ENCODE results near the gene FOCAD. TPM values are rescaled to one million over a fixed set of nuclear protein-coding genes. Genes with fewer than 3 reads are reported as not detected.

The FOCAD gene
- total RNA-seq, 2 experiments from 2014 or later = 13.8 to 18.5 TPM

GRCh38 chr9:20863945-20864344, 179.9 kb downstream of the FOCAD start:
- H2AFZ ChIP-seq (ENCODE audit: low read length) = no peak overlapping the region
- intact Hi-C loops (cut with micrococcal nuclease; ENCODE audit: unreplicated experiment) = no loop called here
- H3K27ac ChIP-seq (ENCODE audit: low read depth, low read length, poor library complexity, severe bottlenecking) = no peak overlapping the region
- no peak overlapping the region for H3K4me3 ChIP-seq (ENCODE audit: low read depth, low read length, poor library complexity, severe bottlenecking)
- peaks cover 6% of the 10 kb centered on the region; the same call in 1 of the 2 replicates for H4K20me1 ChIP-seq (ENCODE audit: insufficient read depth, low read length)
- no peak overlapping the region for H3K4me2 ChIP-seq (ENCODE audit: low read length)
- DNase-seq (ENCODE audit: low spot score) = no peak
- TF ChIP-seq, protein P1, sequence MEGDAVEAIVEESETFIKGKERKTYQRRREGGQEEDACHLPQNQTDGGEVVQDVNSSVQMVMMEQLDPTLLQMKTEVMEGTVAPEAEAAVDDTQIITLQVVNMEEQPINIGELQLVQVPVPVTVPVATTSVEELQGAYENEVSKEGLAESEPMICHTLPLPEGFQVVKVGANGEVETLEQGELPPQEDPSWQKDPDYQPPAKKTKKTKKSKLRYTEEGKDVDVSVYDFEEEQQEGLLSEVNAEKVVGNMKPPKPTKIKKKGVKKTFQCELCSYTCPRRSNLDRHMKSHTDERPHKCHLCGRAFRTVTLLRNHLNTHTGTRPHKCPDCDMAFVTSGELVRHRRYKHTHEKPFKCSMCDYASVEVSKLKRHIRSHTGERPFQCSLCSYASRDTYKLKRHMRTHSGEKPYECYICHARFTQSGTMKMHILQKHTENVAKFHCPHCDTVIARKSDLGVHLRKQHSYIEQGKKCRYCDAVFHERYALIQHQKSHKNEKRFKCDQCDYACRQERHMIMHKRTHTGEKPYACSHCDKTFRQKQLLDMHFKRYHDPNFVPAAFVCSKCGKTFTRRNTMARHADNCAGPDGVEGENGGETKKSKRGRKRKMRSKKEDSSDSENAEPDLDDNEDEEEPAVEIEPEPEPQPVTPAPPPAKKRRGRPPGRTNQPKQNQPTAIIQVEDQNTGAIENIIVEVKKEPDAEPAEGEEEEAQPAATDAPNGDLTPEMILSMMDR (conservative IDR thresholded peaks at IDR 0.05; ENCODE audit: low read length) = no peak
- TF ChIP-seq EZH2phosphoT487 (IDR thresholded peaks at IDR 0.05; ENCODE audit: borderline replicate concordance, low read depth, low read length) = no peak
- H3K79me2 ChIP-seq (ENCODE audit: insufficient read depth, low read depth, low read length) = no peaks in the 10 kb centered on the region
- BruUV-seq (replicated peaks) = no TSS peak
- no peaks in the 10 kb centered on the region for H3K9me3 ChIP-seq (ENCODE audit: low read length)
- no peaks in the 10 kb centered on the region for H3K36me3 ChIP-seq (ENCODE audit: insufficient read depth, low read length)
- H3K9me2 ChIP-seq (ENCODE audit: insufficient read depth, low read length) = no peaks in the 10 kb centered on the region; the same call in 1 of the 2 replicates
- no peaks in the 10 kb centered on the region for H3K4me1 ChIP-seq (ENCODE audit: insufficient read depth, low read length, poor library complexity, severe bottlenecking)
- ChIA-PET POLR2A (no interaction called here), CTCF (ENCODE audit: unreplicated experiment) (no interaction called here)

GRCh38 chr9:20865347-20865746, 181.3 kb downstream of the FOCAD start:
- POLR2A ChIA-PET = interaction anchor here (1.1 kb wide), 1 partner anchor 11 kb away, joined by 3 read pairs; no protein-coding TSS in a partner anchor

DNA sequence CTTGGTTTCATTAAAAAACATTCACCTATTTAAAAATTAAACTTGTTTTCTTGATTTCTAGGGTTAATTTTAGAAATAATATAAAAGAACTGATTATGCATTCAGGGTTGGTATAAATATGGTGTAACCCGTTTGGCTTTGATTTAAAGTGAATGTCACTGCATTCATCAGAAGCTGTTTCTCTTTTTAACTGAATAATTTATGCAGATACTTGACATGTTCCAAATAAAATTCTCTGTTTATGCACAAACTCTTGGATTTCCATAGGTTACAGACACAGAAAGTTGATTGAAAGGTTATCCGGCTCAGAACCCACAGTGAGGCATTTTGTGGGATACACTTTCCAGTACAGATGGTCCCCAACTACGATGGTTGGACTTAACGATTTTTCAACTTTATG, 186.1 kb downstream of the FOCAD start:
- Histone ChIP-seq H3K4me2 (ENCODE audit: low read length) (no peak overlapping the region), H3K79me2 (ENCODE audit: insufficient read depth, low read depth, low read length) (no peaks in the 10 kb centered on the region), H3K27ac (ENCODE audit: low read depth, low read length, poor library complexity, severe bottlenecking) (no peak overlapping the region), H3K9me2 (ENCODE audit: insufficient read depth, low read length) (no peaks in the 10 kb centered on the region), H3K4me1 (ENCODE audit: insufficient read depth, low read length, poor library complexity, severe bottlenecking) (no peaks in the 10 kb centered on the region), H3K36me3 (ENCODE audit: insufficient read depth, low read length) (no peaks in the 10 kb centered on the region), H2AFZ (ENCODE audit: low read length) (no peak overlapping the region), H4K20me1 (ENCODE audit: insufficient read depth, low read length) (peaks cover 6% of the 10 kb centered on the region; the same call in 1 of the 2 replicates), H3K4me3 (ENCODE audit: low read depth, low read length, poor library complexity, severe bottlenecking) (no peak overlapping the region), H3K9me3 (ENCODE audit: low read length) (no peaks in the 10 kb centered on the region)
- no TSS peak for BruUV-seq (replicated peaks)
- ChIA-PET POLR2A (interaction anchor here (3.7 kb wide), 1 partner anchor 13 kb away, joined by 18 read pairs; no protein-coding TSS in a partner anchor), CTCF (ENCODE audit: unreplicated experiment) (no interaction called here)
- no peak for TF ChIP-seq EZH2phosphoT487 (IDR thresholded peaks at IDR 0.05; ENCODE audit: borderline replicate concordance, low read depth, low read length)
- TF ChIP-seq, protein P1 (conservative IDR thresholded peaks at IDR 0.05; ENCODE audit: low read length) = no peak
- DNase-seq (ENCODE audit: low spot score) = no peak
- intact Hi-C loops (cut with micrococcal nuclease; ENCODE audit: unreplicated experiment) = no loop called here

More at GRCh38 chr9:20865347-20865746, 181.3 kb downstream of the FOCAD start:
- no peak overlapping the region for H3K4me3 ChIP-seq (ENCODE audit: low read depth, low read length, poor library complexity, severe bottlenecking)
- intact Hi-C loops (cut with micrococcal nuclease; ENCODE audit: unreplicated experiment) = no loop called here
- no peak for DNase-seq (ENCODE audit: low spot score)
- no peaks in the 10 kb centered on the region for H3K4me1 ChIP-seq (ENCODE audit: insufficient read depth, low read length, poor library complexity, severe bottlenecking)
- H3K79me2 ChIP-seq (ENCODE audit: insufficient read depth, low read depth, low read length) = no peaks in the 10 kb centered on the region
- BruUV-seq (replicated peaks) = no TSS peak
- H3K4me2 ChIP-seq (ENCODE audit: low read length) = no peak overlapping the region
- CTCF ChIA-PET (ENCODE audit: unreplicated experiment) = no interaction called here
- no peak overlapping the region for H2AFZ ChIP-seq (ENCODE audit: low read length)
- no peak overlapping the region for H3K27ac ChIP-seq (ENCODE audit: low read depth, low read length, poor library complexity, severe bottlenecking)
- H3K9me3 ChIP-seq (ENCODE audit: low read length) = no peaks in the 10 kb centered on the region
- H3K36me3 ChIP-seq (ENCODE audit: insufficient read depth, low read length) = no peaks in the 10 kb centered on the region
- H4K20me1 ChIP-seq (ENCODE audit: insufficient read depth, low read length) = peaks cover 6% of the 10 kb centered on the region; the same call in 1 of the 2 replicates
- TF ChIP-seq, protein P1 (conservative IDR thresholded peaks at IDR 0.05; ENCODE audit: low read length) = no peak
- TF ChIP-seq EZH2phosphoT487 (IDR thresholded peaks at IDR 0.05; ENCODE audit: borderline replicate concordance, low read depth, low read length) = no peak
- no peaks in the 10 kb centered on the region; the same call in 1 of the 2 replicates for H3K9me2 ChIP-seq (ENCODE audit: insufficient read depth, low read length)
